GM12891 (cell line): ENCODE results near the gene MS4A15.

ENCODE experiments used
- POLR2A ChIP-seq: IDR thresholded peaks from 2 replicates; pipeline ENCODE4 v1.6.1; 2011; ENCODE audit warnings: low read depth, low read length, control low read depth
- POLR2AphosphoS5 ChIP-seq: IDR thresholded peaks from 2 replicates; pipeline ENCODE4 v1.6.1; 2011; ENCODE audit warnings: low read depth, low read length, control low read depth
- POU2F2 ChIP-seq: IDR thresholded peaks from 2 replicates; pipeline ENCODE4 v1.6.1; 2011; ENCODE audit warnings: low read depth, mild to moderate bottlenecking, control low read depth, low read length, moderate library complexity
- SPI1 ChIP-seq: IDR thresholded peaks from 2 replicates; pipeline ENCODE4 v1.6.1; 2011; ENCODE audit warnings: low read depth, low read length, control low read depth
- TAF1 ChIP-seq: IDR thresholded peaks from 2 replicates; pipeline ENCODE4 v1.6.1; 2011; ENCODE audit warnings: low read depth, low read length, control low read depth

DNA sequence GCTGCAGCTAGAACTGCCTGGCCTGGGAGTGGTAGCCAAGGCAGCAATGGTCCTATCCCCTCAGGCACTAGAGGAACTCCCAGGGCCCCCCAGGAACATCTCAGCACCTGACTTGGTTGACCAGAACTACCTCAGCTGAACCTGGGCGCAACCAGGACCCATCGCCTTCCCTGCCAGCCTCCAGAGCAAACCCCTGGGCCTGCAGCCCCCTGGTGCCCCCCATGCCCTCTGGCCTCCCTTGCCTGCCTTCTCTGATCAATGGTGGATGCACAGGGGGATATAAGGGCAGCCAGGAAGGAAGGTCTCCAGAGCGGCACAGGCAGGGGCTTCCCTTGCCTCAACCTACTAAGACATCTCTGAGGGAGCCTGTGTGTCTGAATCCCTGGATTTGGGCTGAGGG lies 42.0 kb downstream of the MS4A15 start:
- no peak for TF ChIP-seq POU2F2
- no peak for TF ChIP-seq POLR2A
- no peak for TF ChIP-seq TAF1
- TF ChIP-seq POLR2AphosphoS5: no peak
- TF ChIP-seq SPI1: no peak
